Small intestine (tissue), 7 donors: ENCODE data around the gene SARDH. TPM values are rescaled to one million over a fixed set of nuclear protein-coding genes. Genes with fewer than 3 reads are reported as not detected.
"Not testable (repeated sequence)": the region's sequence is repeated elsewhere in the genome, so short reads cannot be mapped to it uniquely, and the experiment has no call there.

ENCODE experiments used
- DNase-seq, 2 donors: peaks; one replicate each; pipeline versions ENCODE4 v3.0.0 to v3.0.0-alpha.2; 2013
- FAIRE-seq: peaks from 2 replicates; lab custom pipeline; 2012; peaks lifted over from hg19 to GRCh38; lab: Jason Lieb, UNC
- H3K27ac ChIP-seq, 3 donors: one replicate each; pipeline ENCODE4 v1.5.1; 2013; ENCODE audit warnings: low read length in 2 of 3, mild to moderate bottlenecking in 2 of 3, control low read depth in 1 of 3, inconsistent platforms in 1 of 3, low read depth in 1 of 3, moderate library complexity in 1 of 3
- H3K27me3 ChIP-seq, 3 donors: one replicate each; pipeline ENCODE4 v1.6.1; 2013; ENCODE audit warnings: low read length in 3 of 3, inconsistent platforms in 1 of 3; ENCODE audit not compliant: control insufficient read depth in 3 of 3, insufficient read depth in 3 of 3
- H3K36me3 ChIP-seq, 3 donors: one replicate each; pipeline ENCODE4 v1.6.1; 2013; ENCODE audit warnings: low read length in 3 of 3, inconsistent platforms in 1 of 3, low read depth in 1 of 3, mild to moderate bottlenecking in 1 of 3, moderate library complexity in 1 of 3; ENCODE audit not compliant: control insufficient read depth in 3 of 3, insufficient read depth in 2 of 3
- H3K4me1 ChIP-seq, 3 donors: one replicate each; pipeline ENCODE4 v1.6.1; 2013; ENCODE audit warnings: low read length in 2 of 3, inconsistent platforms in 1 of 3, low read depth in 1 of 3, mild to moderate bottlenecking in 1 of 3, moderate library complexity in 1 of 3; ENCODE audit not compliant: control insufficient read depth in 3 of 3, insufficient read depth in 2 of 3
- H3K4me3 ChIP-seq, 3 donors: one replicate each; pipeline ENCODE4 v1.5.1; 2013; ENCODE audit warnings: low read length in 3 of 3, control low read depth in 1 of 3, inconsistent platforms in 1 of 3, low read depth in 1 of 3, mild to moderate bottlenecking in 1 of 3, moderate library complexity in 1 of 3
- H3K9me3 ChIP-seq, 2 donors: one replicate each; pipeline ENCODE4 v1.6.1; 2013; ENCODE audit warnings: low read depth in 1 of 2, low read length in 1 of 2; ENCODE audit not compliant: control insufficient read depth in 2 of 2, insufficient read depth in 1 of 2
- WGBS, 3 donors: extraction: QIAGEN DNeasy Blood & Tissue Kit; methylation state at CpG; one replicate each; pipeline ENCODE4 v1.1.7; 2013; 5-methylcytosine and 5-hydroxymethylcytosine counted together
- polyA plus RNA-seq, 4 donors: library from polyadenylated mRNA; stranded (reverse) in 3 of 4; unstranded in 1 of 4; fragments of 200-250 nt in 3 of 4; fragments of 120-200 nt in 1 of 4; gene quantifications; one replicate each; pipeline versions ENCODE4 v1.2.1 to v1.2.3, GENCODE V29; 2013
- donor health status: healthy with polysubstance abuse.
- donor health status: control.
- donor health status: control.
- donor health status: Bipolar disorder and iron deficiency.
- donor health status: healthy.

SARDH gene
- polyA plus RNA-seq, 4 donors, result 0.51 to 2.6 (median 0.54) TPM; not detected in 1

DNA sequence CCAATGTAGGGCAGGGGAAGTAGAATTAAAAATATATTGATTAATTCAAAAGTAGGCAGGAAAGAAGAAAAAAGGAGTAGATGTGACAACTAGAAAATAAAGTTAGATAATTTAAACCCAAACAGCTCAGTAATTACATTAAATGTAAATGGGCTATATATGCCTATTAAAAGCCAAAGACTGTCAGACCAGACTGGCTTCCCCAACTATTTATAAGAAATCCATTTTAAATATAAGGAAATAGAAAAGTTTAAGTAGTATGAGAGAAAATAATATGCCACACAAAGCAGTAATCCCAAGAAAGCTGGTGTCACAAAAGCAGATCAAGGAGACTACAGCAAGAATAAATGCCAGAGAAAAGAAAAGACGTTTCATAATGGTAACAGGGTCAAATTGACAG lies 28.9 kb upstream of the SARDH start:
- Histone ChIP-seq H3K4me3 (no peak overlapping the region), H3K9me3 (peaks cover 0 to 18% of the 10 kb centered on the region in 2 donors), H3K36me3 (peaks cover 17 to 67% (median 21%) of the 10 kb centered on the region in 3 donors), H3K4me1 (no peaks in the 10 kb centered on the region), H3K27ac (no peak overlapping the region), H3K27me3 (no peaks in the 10 kb centered on the region)
- FAIRE-seq (no peak), DNase-seq (no peak)
- WGBS, 3 donors, result 79 to 92% (median 86%) methylated on average over 1 of the region's 1 CpG

DNA sequence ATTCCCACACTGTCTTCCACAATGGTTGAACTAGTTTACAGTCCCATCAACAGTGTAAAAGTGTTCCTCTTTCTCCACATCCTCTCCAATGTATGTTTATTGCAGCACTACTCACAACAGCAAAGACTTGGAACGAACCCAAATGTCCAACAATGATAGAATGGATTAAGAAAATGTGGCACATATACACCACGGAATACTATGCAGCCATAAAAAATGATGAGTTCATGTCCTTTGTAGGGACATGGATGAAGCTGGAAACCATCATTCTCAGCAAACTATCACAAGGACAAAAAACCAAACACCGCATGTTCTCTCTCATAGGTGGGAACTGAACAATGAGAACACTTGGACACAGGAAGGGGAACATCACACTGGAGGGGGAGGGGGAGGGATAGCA lies 28.1 kb upstream of the SARDH start:
- peaks cover 0 to 18% of the 10 kb centered on the region in 2 donors for H3K9me3 ChIP-seq
- H3K36me3 ChIP-seq, result peaks cover 14 to 67% (median 22%) of the 10 kb centered on the region in 3 donors
- not testable (repeated sequence) for H3K27me3 ChIP-seq, H3K4me3 ChIP-seq, H3K4me1 ChIP-seq, FAIRE-seq, DNase-seq, H3K27ac ChIP-seq
- 76 to 93% (median 83%) methylated on average over 3 of the region's 3 CpGs for WGBS, 3 donors

DNA sequence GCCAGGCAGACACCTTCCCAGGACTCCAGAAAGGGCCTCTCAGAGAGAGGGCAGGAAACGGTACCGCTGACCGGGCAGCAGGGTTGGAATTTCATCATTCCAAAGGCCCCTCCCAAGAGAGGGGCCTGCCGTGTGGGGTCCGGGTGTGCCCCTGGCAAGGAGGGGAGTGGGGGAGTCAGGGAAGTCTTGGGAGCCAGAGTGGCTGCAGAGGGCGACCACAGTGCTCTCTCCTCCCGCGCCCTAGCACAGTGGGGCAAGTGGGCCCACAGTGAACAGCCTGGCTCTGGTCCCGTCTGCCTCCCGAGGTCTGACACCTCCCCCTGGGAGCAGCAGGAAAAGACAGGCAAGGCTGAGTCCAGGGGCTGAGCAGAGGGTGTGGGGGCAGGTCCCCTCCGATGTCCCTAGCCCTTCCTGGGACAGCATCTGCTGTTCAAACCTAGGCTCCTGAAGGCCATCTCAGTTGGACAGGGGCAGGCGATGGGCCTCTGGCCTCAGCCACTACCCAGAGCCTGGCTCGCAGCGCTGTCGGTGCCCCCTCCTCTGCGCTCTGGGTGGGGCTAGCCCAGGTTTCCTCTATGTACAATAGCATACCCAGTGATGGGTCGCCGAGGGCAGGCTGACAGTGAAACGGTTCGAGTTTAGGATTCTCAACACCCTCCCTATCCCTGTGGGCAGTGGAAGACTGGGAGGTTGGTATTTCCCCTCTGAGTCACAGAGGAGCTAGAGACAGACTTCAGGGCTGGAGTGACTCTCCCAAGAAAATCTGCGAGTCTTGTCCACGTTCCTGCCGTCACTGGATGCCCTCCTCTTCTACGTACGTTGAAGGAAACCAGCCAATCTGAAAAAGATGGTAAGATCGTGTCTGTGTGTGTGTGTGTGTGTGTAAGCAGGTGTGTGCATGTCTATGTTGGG lies 25.4 kb upstream of the SARDH start:
- H3K9me3 ChIP-seq, result peaks cover 0 to 14% of the 10 kb centered on the region in 2 donors
- 89 to 92% (median 92%) methylated on average over 26 of the region's 26 CpGs for WGBS, 3 donors
- H3K27ac ChIP-seq, result no peak overlapping the region
- FAIRE-seq (no peak), DNase-seq (no peak)
- H3K27me3 ChIP-seq, result no peaks in the 10 kb centered on the region
- no peak overlapping the region for H3K4me3 ChIP-seq
- peaks cover 4 to 54% (median 18%) of the 10 kb centered on the region in 3 donors for H3K36me3 ChIP-seq
- H3K4me1 ChIP-seq, result no peaks in the 10 kb centered on the region

DNA sequence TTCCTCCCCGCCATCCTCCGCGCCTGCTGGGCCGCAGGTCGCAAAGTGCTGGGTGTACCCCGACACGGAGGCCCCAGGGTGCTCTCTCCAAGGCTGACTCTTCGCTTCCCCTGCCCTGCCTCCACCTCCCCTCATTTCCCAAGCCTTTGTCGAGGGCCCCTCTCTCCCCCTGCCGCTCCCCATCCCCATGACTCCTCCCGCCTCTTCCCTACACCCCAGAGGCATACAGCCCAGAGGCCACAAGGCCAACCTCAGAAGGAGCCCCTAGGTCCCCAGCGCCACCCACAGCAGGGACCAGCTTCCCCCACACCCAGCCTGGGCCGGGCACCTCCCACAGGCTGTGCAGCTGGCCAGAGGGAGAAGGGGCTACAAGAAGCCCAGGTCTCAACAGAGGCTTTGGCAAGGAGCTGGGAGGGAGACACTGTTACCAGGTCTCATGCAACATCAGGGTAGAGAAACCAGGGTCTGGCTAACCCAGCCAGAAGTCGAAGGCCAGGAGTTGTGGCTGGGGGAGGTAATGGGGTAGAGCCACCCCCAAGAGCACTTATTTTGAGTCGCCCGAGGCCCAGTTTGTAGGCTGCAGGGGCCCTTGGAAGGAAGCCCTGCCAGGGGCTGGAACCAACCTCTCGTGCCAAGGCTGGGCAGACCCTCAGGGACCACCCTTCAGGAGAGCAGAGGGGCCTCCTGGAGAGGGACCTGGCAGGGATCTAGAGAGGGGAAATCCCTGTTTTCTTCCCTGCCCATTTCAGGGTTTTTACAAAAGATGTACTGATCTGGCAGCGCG lies 24.5 kb upstream of the SARDH start:
- Histone ChIP-seq H3K9me3 (peaks cover 0 to 6% of the 10 kb centered on the region in 2 donors), H3K4me3 (no peak overlapping the region), H3K27ac (no peak overlapping the region), H3K4me1 (no peaks in the 10 kb centered on the region), H3K27me3 (no peaks in the 10 kb centered on the region), H3K36me3 (peaks cover 4 to 48% (median 10%) of the 10 kb centered on the region in 3 donors)
- WGBS, 3 donors, result 91 to 92% (median 91%) methylated on average over 19 of the region's 19 CpGs
- FAIRE-seq (no peak), DNase-seq (no peak)

DNA sequence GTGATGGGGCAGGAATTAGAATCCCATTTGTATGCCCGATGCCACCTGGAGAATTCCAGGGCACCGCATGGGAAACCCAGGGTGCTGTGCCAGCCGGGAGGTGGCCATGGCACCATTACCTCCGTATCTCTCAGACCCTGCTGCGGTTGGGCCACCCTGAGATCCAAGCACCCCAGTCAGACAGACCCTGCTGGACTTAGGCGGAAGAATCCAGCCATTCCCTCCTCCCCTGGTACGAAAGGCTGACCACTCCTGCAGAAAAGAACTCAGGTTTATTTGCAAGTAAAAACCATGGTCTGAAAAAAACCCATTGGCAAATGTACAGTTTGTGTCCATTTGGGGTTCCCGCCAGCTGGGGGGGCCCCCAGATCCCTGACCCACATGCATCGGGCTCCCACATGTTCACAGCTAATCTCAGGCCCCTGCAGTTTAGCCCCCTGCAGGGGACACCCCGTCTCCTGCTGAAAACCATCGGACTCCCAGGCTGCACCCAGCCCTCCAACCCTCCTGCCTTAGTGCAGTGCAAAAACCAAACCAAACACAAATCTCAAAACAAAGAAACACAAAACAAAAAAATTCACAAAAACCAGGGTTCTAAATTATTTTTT lies 23.6 kb upstream of the SARDH start:
- Histone ChIP-seq H3K36me3 (peaks cover 0 to 43% (median 6%) of the 10 kb centered on the region in 3 donors), H3K27ac (no peak overlapping the region), H3K27me3 (no peaks in the 10 kb centered on the region), H3K4me3 (no peak overlapping the region), H3K4me1 (no peaks in the 10 kb centered on the region), H3K9me3 (no peaks in the 10 kb centered on the region)
- DNase-seq, result no peak
- WGBS, 3 donors, result 80 to 96% (median 92%) methylated on average over 11 of the region's 11 CpGs
- FAIRE-seq, result no peak

DNA sequence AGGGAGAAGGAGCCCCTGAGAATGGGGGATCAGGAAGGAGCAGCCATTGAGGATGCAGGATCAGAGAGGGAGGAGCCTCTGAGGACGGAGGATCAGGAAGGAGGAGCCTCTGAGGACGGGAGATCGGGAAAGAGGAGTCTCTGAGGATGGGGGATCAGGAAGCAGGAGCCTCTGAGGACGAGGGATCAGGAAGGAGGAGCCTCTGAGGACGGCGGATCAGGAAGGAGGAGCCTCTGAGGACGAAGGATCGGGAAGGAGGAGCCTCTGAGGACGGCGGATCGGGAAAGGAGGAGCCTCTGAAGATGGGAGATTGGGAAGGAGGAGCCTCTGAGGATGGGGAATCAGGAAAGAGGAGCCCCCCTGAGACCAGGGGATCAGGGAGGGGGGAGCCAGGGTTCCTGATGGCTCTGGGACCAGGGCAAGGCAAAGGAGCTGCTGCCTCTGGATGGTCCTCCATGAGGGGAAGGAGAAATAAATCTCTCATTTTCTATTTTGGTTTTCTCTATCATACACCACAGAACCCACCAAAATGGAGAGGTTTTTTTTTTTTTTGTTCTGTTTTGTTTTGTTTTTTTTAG lies 22.6 kb upstream of the SARDH start:
- no peak for FAIRE-seq
- no peak for DNase-seq
- Histone ChIP-seq H3K36me3 (peaks cover 0 to 45% (median 6%) of the 10 kb centered on the region in 3 donors), H3K4me3 (no peak overlapping the region), H3K27me3 (no peaks in the 10 kb centered on the region), H3K27ac (no peak overlapping the region), H3K9me3 (no peaks in the 10 kb centered on the region), H3K4me1 (no peaks in the 10 kb centered on the region)
- WGBS, 3 donors, result 71 to 89% methylated on average over 10 to 11 of the region's 11 CpGs; no CpG with 5 or more reads in 1 of the 3 donors

DNA sequence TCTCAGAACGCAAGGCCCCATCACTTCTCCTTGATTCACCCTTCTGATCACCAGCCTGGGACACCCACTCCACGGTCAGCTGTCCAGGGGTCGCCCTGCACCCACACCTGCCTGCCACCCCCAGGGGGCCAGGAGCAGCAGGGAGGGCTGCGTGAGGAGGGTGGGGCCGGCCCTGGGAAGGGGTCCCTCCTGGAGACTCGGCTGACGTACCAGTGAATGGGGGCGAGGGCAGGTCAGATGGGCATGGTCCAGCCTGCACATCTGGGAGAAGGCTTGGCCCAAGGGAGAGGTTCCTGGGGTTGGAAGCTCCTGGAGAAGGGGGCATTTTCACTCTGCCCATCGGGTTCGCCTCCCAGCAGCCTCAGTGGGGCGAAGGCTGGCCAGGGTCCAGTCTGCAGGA lies 21.8 kb upstream of the SARDH start:
- Histone ChIP-seq H3K27me3 (no peaks in the 10 kb centered on the region), H3K27ac (no peak overlapping the region), H3K4me3 (no peak overlapping the region), H3K9me3 (no peaks in the 10 kb centered on the region), H3K36me3 (peaks cover 0 to 45% (median 6%) of the 10 kb centered on the region in 3 donors), H3K4me1 (peaks cover 0 to 2% (median 0%) of the 10 kb centered on the region in 3 donors)
- DNase-seq, result no peak
- 86 to 96% (median 93%) methylated on average over 3 to 11 of the region's 11 CpGs for WGBS, 3 donors
- no peak for FAIRE-seq
